HCT116 (cell line): ENCODE measurements around the gene CCBE1. TPM values are rescaled to one million over a fixed set of nuclear protein-coding genes. Genes with fewer than 3 reads are reported as not detected.

Experiments
- ATAC-seq: fragments of 200-7000 bp; cut with Tn5 transposase; 2 replicates; pipeline ENCODE4 v1.9.1; 2020; ENCODE audit warnings: mild to moderate bottlenecking, moderate library complexity
- BruUV-seq: library from RNA; stranded (reverse); fragments of 400-500 nt; replicated peaks from 2 replicates; lab custom pipeline; 2021; lab: Mats Ljungman, UMichigan
- CTCF ChIA-PET: fragments of 300-600 bp; sonication (Branson Sonifier 250); formaldehyde crosslinking; loops from one replicate; lab custom pipeline; 2021; ENCODE audit warnings: antibody characterized with exemption; lab: Charles Lee
- POLR2A ChIA-PET: fragments of 300-600, 350-600 bp; sonication (Branson Sonifier 250); formaldehyde crosslinking; loops from one replicate; lab custom pipeline; 2021; ENCODE audit warnings: antibody characterized with exemption; lab: Charles Lee
- RAD21 ChIA-PET, 2 experiments: fragments of 300-600 bp; sonication (Branson Sonifier 250); formaldehyde crosslinking; loops; one replicate each; lab custom pipeline; 2023; ENCODE audit warnings: low total read pairs in 2 of 2; ENCODE audit not compliant: uncharacterized antibody in 2 of 2, unreplicated experiment in 2 of 2, low non-redundant PET in 1 of 2; lab: Charles Lee
- DNase-seq: peaks from one replicate; pipeline ENCODE4 v3.0.0-alpha.2; 2010; ENCODE audit warnings: low read depth, low spot score
- H2AFZ ChIP-seq: fragments of 200-600 bp; shearing (Covaris generic), sonication (generic); 2 replicates; pipeline ENCODE4 v1.6.1; 2017; ENCODE audit warnings: low read depth, mixed run types, mixed read lengths, antibody characterized with exemption, low read length; ENCODE audit not compliant: poor library complexity, severe bottlenecking
- H3K27ac ChIP-seq: 2 replicates; pipeline ENCODE4 v1.5.1; 2012; ENCODE audit warnings: low read depth, low read length
- H3K27me3 ChIP-seq: fragments of 200-600 bp; sonication (generic); 2 replicates; pipeline ENCODE4 v1.6.1; 2016; ENCODE audit warnings: mixed run types, low read length, mixed read lengths; ENCODE audit not compliant: insufficient read depth
- H3K36me3 ChIP-seq, 2 experiments: fragments of 200-500 bp in 1 of 2; fragments of 200-600 bp in 1 of 2; sonication (Bioruptor generic) in 1 of 2; sonication (generic) in 1 of 2; 2 replicates each; pipeline versions ENCODE4 v1.5.1 to v1.6.1; 2014 to 2016; ENCODE audit warnings: low read length in 2 of 2, inconsistent platforms in 1 of 2, mixed read lengths in 1 of 2, mixed run types in 1 of 2; ENCODE audit not compliant: insufficient read depth in 2 of 2, control insufficient read depth in 1 of 2
- H3K4me1 ChIP-seq, 2 experiments: fragments of 200-600 bp in 1 of 2; sonication (generic) in 1 of 2; 2 replicates each; pipeline versions ENCODE4 v1.5.1 to v1.6.1; 2012 to 2017; ENCODE audit warnings: low read length in 2 of 2, inconsistent platforms in 1 of 2, mild to moderate bottlenecking in 1 of 2, mixed read lengths in 1 of 2, mixed run types in 1 of 2, moderate library complexity in 1 of 2; ENCODE audit not compliant: insufficient read depth in 2 of 2, control insufficient read depth in 1 of 2
- H3K4me2 ChIP-seq: fragments of 200-600 bp; sonication (generic); 2 replicates; pipeline ENCODE4 v1.6.1; 2017; ENCODE audit warnings: mixed run types, low read length, mixed read lengths
- H3K4me3 ChIP-seq, 2 experiments: fragments of 200-600 bp in 1 of 2; sonication (generic) in 1 of 2; replicated peaks in 1 of 2; 2 replicates each; pipeline ENCODE4 v1.5.1; 2011 to 2016; ENCODE audit warnings: low read length in 2 of 2, control low read depth in 1 of 2, low read depth in 1 of 2, mild to moderate bottlenecking in 1 of 2, mixed read lengths in 1 of 2, mixed run types in 1 of 2
- H3K79me2 ChIP-seq: fragments of 200-600 bp; sonication (generic); 2 replicates; pipeline ENCODE4 v1.6.1; 2017; ENCODE audit warnings: mild to moderate bottlenecking, mixed run types, low read length, moderate library complexity, mixed read lengths; ENCODE audit not compliant: insufficient read depth
- H3K9ac ChIP-seq: fragments of 200-600 bp; sonication (generic); 2 replicates; pipeline ENCODE4 v1.6.1; 2016; ENCODE audit warnings: low read length, mixed read lengths
- H3K9me2 ChIP-seq: fragments of 200-600 bp; sonication (generic), shearing (Covaris generic); 2 replicates; pipeline ENCODE4 v1.6.1; 2017; ENCODE audit warnings: mixed run types, mild to moderate bottlenecking, moderate library complexity; ENCODE audit not compliant: insufficient read depth
- H3K9me3 ChIP-seq, 2 experiments: fragments of 200-500 bp in 1 of 2; fragments of 200-600 bp in 1 of 2; sonication (Bioruptor generic) in 1 of 2; sonication (generic) in 1 of 2; 2 replicates each; pipeline ENCODE4 v1.6.1; 2014 to 2017; ENCODE audit warnings: low read length in 2 of 2, mixed read lengths in 2 of 2, inconsistent platforms in 1 of 2, low read depth in 1 of 2, mild to moderate bottlenecking in 1 of 2, mixed run types in 1 of 2, moderate library complexity in 1 of 2; ENCODE audit not compliant: control insufficient read depth in 1 of 2, insufficient read depth in 1 of 2
- H4K20me1 ChIP-seq: fragments of 200-600 bp; sonication (generic), shearing (Covaris generic); 2 replicates; pipeline ENCODE4 v1.6.1; 2017; ENCODE audit warnings: mixed run types, mild to moderate bottlenecking, moderate library complexity; ENCODE audit not compliant: insufficient read depth
- CBX3 ChIP-seq: IDR thresholded peaks from 2 replicates; pipeline ENCODE4 v1.6.1; 2012; ENCODE audit warnings: low read depth
- CEBPB ChIP-seq: IDR thresholded peaks from 2 replicates; pipeline ENCODE4 v1.6.1; 2012; ENCODE audit warnings: low read depth
- EGR1 ChIP-seq: IDR thresholded peaks from 2 replicates; pipeline ENCODE4 v1.6.1; 2012; ENCODE audit warnings: low read depth
- ELF1 ChIP-seq: IDR thresholded peaks from 2 replicates; pipeline ENCODE4 v1.6.1; 2012; ENCODE audit warnings: low read depth, borderline replicate concordance
- EZH2phosphoT487 ChIP-seq: fragments of 200-600 bp; IDR thresholded peaks from 2 replicates; pipeline ENCODE4 v1.6.1; 2018; ENCODE audit warnings: antibody characterized with exemption, borderline replicate concordance
- FOSL1 ChIP-seq: IDR thresholded peaks from 2 replicates; pipeline ENCODE4 v1.6.1; 2012; ENCODE audit warnings: low read depth
- MAX ChIP-seq: IDR thresholded peaks from 2 replicates; pipeline ENCODE4 v1.6.1; 2012
- POLR2A ChIP-seq: IDR thresholded peaks from 2 replicates; pipeline ENCODE4 v1.7.0; 2011; ENCODE audit warnings: borderline replicate concordance; ENCODE audit not compliant: insufficient read depth, insufficient read length; ENCODE audit errors: extremely low read depth
- POLR2AphosphoS5 ChIP-seq: IDR thresholded peaks from 2 replicates; pipeline ENCODE4 v1.6.1; 2011; ENCODE audit warnings: mild to moderate bottlenecking, low read depth, low read length, moderate library complexity
- RAD21 ChIP-seq: IDR thresholded peaks from 2 replicates; pipeline ENCODE4 v1.6.1; 2012; ENCODE audit warnings: low read depth, mild to moderate bottlenecking
- SIN3A ChIP-seq: IDR thresholded peaks from 2 replicates; pipeline ENCODE4 v1.6.1; 2012; ENCODE audit warnings: low read depth
- SP1 ChIP-seq: IDR thresholded peaks from 2 replicates; pipeline ENCODE4 v1.6.1; 2012; ENCODE audit warnings: low read depth
- SRF ChIP-seq: IDR thresholded peaks from 2 replicates; pipeline ENCODE4 v1.6.1; 2012; ENCODE audit warnings: low read depth
- YY1 ChIP-seq: IDR thresholded peaks from 2 replicates; pipeline ENCODE4 v1.6.1; 2011; ENCODE audit warnings: low read length, low read depth, moderate library complexity, mild to moderate bottlenecking; ENCODE audit not compliant: insufficient replicate concordance; ENCODE audit errors: extremely low read depth
- ZBTB33 ChIP-seq: IDR thresholded peaks from 2 replicates; pipeline ENCODE4 v1.6.1; 2011; ENCODE audit warnings: mild to moderate bottlenecking, low read length, moderate library complexity; ENCODE audit not compliant: insufficient replicate concordance; ENCODE audit errors: extremely low read depth
- ZFX ChIP-seq: fragments of 450-650 bp; IDR thresholded peaks from 2 replicates; pipeline ENCODE4 v1.6.1; 2017
- intact Hi-C: fragments of 100-400 bp; cut with micrococcal nuclease; formaldehyde crosslinking; loops from 2 replicates; pipeline ENCODE4 v1.10.0; 2022
- total RNA-seq: library from RNA; stranded (reverse); gene quantifications from one replicate; pipeline ENCODE4 v1.2.1, GENCODE V29; 2021; ENCODE audit not compliant: unreplicated experiment
- TF ChIP-seq, protein P1 (sequence below), 3 experiments: fragments of 200-600 bp in 1 of 3; sonication (generic) in 1 of 3; IDR thresholded peaks in 2 of 3; conservative IDR thresholded peaks in 1 of 3; 2 replicates each; pipeline ENCODE4 v1.5.1; 2012 to 2017; ENCODE audit warnings: low read depth in 2 of 3, low read length in 2 of 3, antibody characterized with exemption in 1 of 3, borderline replicate concordance in 1 of 3, control low read depth in 1 of 3, mild to moderate bottlenecking in 1 of 3, mixed read lengths in 1 of 3, mixed run types in 1 of 3, moderate library complexity in 1 of 3; ENCODE audit not compliant: insufficient read depth in 1 of 3

CCBE1 gene
- total RNA-seq, 1 experiment from 2014 or later: 0.84 TPM

GRCh38 chr18:59500765-59501164 lies 196.5 kb downstream of the CCBE1 start:
- no peak overlapping the region for H3K9ac ChIP-seq
- no peaks in the 10 kb centered on the region for H3K9me2 ChIP-seq
- ChIA-PET POLR2A (no interaction called here), CTCF (no interaction called here), RAD21 (no interaction called here)
- H3K9me3 ChIP-seq: no peaks in the 10 kb centered on the region
- no TSS peak for BruUV-seq
- no peak overlapping the region for H3K4me2 ChIP-seq
- H3K4me3 ChIP-seq: no peak overlapping the region
- no peaks in the 10 kb centered on the region for H4K20me1 ChIP-seq
- no peak overlapping the region for H3K27ac ChIP-seq
- no peak overlapping the region for H2AFZ ChIP-seq
- no peaks in the 10 kb centered on the region for H3K79me2 ChIP-seq
- ATAC-seq (no peak), DNase-seq (no peak)
- no peaks in the 10 kb centered on the region; a peak in 1 of 4 replicates for H3K4me1 ChIP-seq
- no peak for TF ChIP-seq SRF
- TF ChIP-seq CEBPB: no peak
- TF ChIP-seq ELF1: no peak
- TF ChIP-seq YY1: no peak
- TF ChIP-seq ZFX: no peak
- TF ChIP-seq MAX: no peak
- no peak for TF ChIP-seq EGR1
- no peak for TF ChIP-seq SIN3A
- TF ChIP-seq RAD21: no peak
- TF ChIP-seq POLR2A: no peak
- no peak for TF ChIP-seq CBX3
- TF ChIP-seq ZBTB33: no peak
- no peak for TF ChIP-seq POLR2AphosphoS5
- TF ChIP-seq FOSL1: no peak
- TF ChIP-seq, protein P1, sequence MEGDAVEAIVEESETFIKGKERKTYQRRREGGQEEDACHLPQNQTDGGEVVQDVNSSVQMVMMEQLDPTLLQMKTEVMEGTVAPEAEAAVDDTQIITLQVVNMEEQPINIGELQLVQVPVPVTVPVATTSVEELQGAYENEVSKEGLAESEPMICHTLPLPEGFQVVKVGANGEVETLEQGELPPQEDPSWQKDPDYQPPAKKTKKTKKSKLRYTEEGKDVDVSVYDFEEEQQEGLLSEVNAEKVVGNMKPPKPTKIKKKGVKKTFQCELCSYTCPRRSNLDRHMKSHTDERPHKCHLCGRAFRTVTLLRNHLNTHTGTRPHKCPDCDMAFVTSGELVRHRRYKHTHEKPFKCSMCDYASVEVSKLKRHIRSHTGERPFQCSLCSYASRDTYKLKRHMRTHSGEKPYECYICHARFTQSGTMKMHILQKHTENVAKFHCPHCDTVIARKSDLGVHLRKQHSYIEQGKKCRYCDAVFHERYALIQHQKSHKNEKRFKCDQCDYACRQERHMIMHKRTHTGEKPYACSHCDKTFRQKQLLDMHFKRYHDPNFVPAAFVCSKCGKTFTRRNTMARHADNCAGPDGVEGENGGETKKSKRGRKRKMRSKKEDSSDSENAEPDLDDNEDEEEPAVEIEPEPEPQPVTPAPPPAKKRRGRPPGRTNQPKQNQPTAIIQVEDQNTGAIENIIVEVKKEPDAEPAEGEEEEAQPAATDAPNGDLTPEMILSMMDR (IDR thresholded peaks at IDR 0.05 in 2 of 3, conservative IDR thresholded peaks at IDR 0.05 in 1 of 3; ENCODE audit: borderline replicate concordance in 1 of 3, insufficient read depth in 1 of 3, low read depth in 2 of 3, low read length in 2 of 3): no peak
- TF ChIP-seq SP1: no peak
- TF ChIP-seq EZH2phosphoT487: no peak
- intact Hi-C loops: no loop called here
- H3K36me3 ChIP-seq: no peaks in the 10 kb centered on the region
- H3K27me3 ChIP-seq: peaks cover 6% of the 10 kb centered on the region; the same call in 1 of the 2 replicates
